Subcutaneous adipose tissue (tissue), 4 donors: ENCODE results near the gene DDX46. TPM values are rescaled to one million over a fixed set of nuclear protein-coding genes. Genes with fewer than 3 reads are reported as not detected.

Source experiments
- CTCF ChIP-seq: fragments of 450-650 bp; IDR thresholded peaks from one replicate; pipeline ENCODE4 v1.5.1; 2016; ENCODE audit warnings: low read depth, mild to moderate bottlenecking, control low read depth, antibody characterized with exemption, moderate library complexity
- total RNA-seq, 4 donors: library from RNA; depleted of rRNA; stranded (reverse); fragments of >200 nt; gene quantifications; one replicate each; pipeline ENCODE4 v1.1.0, GENCODE V29; 2016

The DDX46 gene
- total RNA-seq, 4 donors from 2014 or later = 42.2 to 62.5 (median 49.2) TPM

- TF ChIP-seq CTCF = no peak
Measured at GRCh38 chr5:134772461-134773125, 14.0 kb downstream of the DDX46 start.

DNA sequence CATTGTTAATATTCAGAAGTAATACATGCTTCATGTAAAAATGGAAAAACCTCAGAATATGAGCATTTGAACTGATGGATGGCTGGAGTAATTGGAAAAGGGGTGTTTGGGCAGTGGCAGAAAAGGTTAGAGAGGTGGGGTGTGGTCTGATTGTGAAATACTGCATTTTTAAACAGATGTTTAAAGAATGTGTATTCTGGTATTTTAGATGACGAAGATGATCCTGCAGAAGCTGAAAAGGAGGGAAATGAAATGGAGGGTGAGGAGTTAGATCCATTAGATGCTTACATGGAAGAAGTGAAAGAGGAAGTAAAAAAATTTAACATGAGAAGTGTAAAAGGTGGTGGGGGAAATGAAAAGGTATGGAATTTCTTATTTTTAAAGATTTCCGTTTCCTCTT, 18.8 kb downstream of the DDX46 start:
- TF ChIP-seq CTCF = no peak

- no peak for TF ChIP-seq CTCF
Measured at GRCh38 chr5:134784241-134784920, 25.8 kb downstream of the DDX46 start.

DNA sequence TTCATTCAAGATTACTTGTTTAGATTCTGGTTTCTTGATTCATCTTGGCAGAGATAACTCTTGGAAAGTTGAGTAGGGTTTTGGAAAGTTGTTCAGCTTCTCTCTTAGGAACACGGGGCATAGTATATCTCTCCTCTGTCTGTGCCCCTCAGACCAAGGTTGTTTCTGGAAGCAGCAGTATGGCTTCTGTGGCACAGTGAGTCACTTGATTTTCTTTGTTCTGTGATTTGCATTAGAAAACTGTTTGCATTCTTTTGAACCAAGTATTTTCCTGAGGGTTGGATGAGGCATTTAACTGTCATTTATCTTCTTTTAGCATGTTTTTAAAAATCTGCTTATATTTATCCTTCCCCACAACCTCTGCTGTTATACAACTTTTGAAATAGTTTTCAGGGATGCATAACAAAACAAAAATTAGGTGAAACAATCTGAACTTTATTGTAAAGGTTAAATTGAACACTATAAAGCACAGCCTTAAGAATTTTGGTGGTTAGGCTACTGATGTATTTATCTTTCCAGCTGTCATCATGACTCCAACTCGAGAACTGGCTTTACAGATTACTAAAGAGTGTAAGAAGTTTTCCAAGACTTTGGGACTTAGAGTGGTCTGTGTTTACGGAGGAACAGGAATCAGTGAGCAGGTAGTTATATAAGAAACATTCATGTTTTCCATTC, 26.5 kb downstream of the DDX46 start:
- TF ChIP-seq CTCF = no peak

GRCh38 chr5:134787692-134788091, 29.1 kb downstream of the DDX46 start:
- TF ChIP-seq CTCF = no peak

- TF ChIP-seq CTCF = no peak
Measured at GRCh38 chr5:134791580-134791979, 33.0 kb downstream of the DDX46 start.

GRCh38 chr5:134792286-134792685, 33.7 kb downstream of the DDX46 start:
- no peak for TF ChIP-seq CTCF
